Measurements from ENCODE around the gene CNFN.
A peak's percentile ranks its signal among the peaks of the same experiment; 100 is the strongest.

Gene CNFN

GRCh38 chr19:42389899-42390298 is at the start of gene CNFN:
CNFN (minus strand) TSS chr19:42390297; CDS start chr19:42389037, 1,260 bp downstream.
- DNase-seq (ENCODE audit: low spot score), result no peak

DNA sequence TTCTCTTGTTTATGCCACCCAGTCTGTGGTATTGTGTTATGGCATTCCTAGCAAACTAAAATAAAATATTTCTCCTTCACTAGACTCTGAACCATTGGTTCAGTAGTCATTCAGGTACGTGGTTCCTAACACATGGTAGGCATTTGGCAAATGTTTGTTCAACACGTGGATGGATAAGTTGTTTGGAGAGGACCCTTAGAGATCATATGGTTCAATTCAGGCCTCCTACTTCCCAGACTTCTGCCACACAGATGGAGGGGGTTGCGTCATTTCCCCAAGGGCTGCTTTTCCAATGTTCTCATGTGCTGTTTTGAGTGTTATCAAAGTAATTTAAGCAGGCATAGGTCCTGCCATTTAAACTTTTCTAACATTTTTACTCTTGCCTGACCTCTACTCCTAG is 45.9 kb upstream of the CNFN start:
- no peak for DNase-seq (ENCODE audit: low spot score)

GRCh38 chr19:42435316-42435715 is 45.2 kb upstream of the CNFN start:
- no peak for DNase-seq (ENCODE audit: low spot score)

- DNase-seq (ENCODE audit: low spot score), result peak; percentile 34
These were observed 43.6 kb upstream of the CNFN start for GRCh38 chr19:42433503-42434260.

- no peak for DNase-seq (ENCODE audit: low spot score)
These were observed 41.4 kb upstream of the CNFN start for GRCh38 chr19:42431486-42431885.

DNA sequence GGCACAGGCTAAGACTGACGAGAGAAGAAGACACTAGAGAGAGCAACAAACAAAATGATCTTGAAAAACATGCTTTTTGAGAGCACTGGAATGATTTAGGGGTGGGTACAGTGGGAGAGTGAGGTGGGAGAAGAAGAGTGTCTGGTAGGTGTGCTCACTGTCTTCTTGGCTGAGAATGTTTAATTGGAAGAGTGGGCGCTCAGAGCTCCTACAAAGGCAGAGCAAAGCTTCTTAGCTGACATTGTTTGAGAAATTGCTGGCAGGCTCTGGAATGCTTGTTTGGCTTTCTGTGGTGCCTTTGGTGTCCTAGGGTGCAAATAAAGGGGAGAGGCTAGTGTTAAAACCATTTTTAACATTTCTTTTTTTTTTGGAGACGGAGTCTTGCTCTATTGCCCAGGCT is 38.6 kb upstream of the CNFN start:
- no peak for DNase-seq (ENCODE audit: low spot score)

- peak; percentile 35 for DNase-seq (ENCODE audit: low spot score)
These were observed 37.2 kb upstream of the CNFN start, which contains the start of gene LIPE for GRCh38 chr19:42427313-42427712. LIPE (minus strand) TSS chr19:42427388; CDS start chr19:42427149, 239 bp downstream.

DNA sequence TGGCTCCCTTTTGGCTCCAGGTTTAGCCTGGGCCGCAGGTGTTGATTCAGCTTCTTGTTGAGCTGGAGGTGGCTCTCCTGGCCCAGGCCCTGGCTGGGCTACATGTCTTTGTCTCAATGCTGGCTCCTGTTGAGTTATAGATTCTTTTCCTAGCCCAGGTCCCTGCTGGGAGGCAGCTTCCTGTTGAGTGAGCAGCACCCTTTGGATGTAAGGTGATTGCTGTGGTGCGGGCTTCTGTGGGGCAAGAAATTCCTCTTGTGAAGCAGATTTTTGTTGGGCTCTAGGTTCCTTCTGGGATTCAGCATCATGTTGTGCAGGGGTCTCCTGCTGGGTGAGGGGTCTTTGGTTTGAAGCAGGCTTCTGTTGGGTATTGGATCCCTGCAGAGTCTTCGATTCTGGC is 36.5 kb upstream of the CNFN start:
- DNase-seq (ENCODE audit: low spot score), result no peak

GRCh38 chr19:42424712-42425131 is 34.6 kb upstream of the CNFN start:
- DNase-seq (ENCODE audit: low spot score), result peak; percentile 6

GRCh38 chr19:42424345-42424707 is 34.2 kb upstream of the CNFN start:
- DNase-seq (ENCODE audit: low spot score), result no peak

- peak; percentile 97 for DNase-seq (ENCODE audit: low spot score)
These were observed 33.6 kb upstream of the CNFN start for GRCh38 chr19:42423462-42424344.

GRCh38 chr19:42422901-42423461 is 32.9 kb upstream of the CNFN start:
- DNase-seq (ENCODE audit: low spot score), result no peak

DNA sequence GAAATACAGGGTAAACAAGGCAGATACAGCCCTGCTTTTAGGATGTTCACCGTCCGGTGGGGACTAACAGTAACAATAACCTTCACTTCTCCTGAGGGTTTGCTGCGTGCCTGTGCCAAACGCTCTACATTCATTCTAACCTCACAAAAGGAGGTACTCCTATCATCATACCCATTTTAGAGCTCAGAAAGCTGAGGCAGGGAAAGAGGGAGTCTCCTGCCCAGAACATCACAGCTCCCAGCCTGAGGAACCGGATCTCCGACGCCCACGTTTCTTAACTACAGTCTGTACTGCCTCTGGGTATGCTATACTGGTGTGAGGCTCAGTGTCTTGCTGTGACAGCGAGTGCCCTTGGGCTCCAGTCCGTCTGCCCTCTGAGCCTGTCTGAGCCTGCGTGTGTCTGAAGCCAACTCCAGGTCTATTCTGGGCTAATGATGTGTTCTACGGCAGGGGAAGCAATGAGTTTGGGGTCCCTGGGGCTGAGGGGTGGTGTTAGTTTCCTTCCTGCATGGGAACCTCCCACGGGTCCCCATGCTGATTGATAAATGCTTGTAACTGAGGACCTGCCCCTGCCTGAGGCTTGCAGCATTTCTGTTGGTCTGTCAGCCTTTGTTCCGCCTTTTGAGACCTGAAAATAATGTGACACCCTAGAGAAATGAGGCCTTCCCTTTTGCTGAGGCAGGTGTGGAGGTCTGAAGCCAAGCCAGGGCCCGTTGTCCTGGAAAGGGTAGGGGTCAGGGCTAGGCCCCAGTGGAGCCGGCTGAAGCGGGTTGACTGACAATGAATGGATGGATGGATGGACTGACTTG is 32.2 kb upstream of the CNFN start:
- DNase-seq (ENCODE audit: low spot score), result peak; percentile 9

DNA sequence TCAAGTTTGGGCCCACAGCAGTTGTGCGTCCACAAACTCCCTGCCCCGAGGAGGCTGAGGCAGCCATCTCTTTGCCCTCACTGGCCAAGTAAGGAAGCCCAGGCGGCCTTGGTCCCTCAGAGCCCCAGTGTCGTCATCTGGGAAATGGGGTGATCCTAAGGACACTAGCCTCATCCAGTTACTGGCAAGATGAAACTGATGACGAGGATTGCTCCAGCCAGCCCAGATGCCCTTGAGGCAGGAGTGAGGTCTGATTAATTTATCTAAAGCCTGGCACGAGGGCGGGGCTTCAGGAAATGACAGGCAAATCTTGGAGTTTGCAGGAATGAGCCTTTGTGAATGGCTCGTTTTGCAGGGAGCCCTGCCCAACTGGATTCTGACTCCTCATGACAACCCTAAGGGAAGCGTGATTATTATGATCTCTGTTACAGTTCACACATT is 31.5 kb upstream of the CNFN start:
- peak; percentile 16 for DNase-seq (ENCODE audit: low spot score)

DNA sequence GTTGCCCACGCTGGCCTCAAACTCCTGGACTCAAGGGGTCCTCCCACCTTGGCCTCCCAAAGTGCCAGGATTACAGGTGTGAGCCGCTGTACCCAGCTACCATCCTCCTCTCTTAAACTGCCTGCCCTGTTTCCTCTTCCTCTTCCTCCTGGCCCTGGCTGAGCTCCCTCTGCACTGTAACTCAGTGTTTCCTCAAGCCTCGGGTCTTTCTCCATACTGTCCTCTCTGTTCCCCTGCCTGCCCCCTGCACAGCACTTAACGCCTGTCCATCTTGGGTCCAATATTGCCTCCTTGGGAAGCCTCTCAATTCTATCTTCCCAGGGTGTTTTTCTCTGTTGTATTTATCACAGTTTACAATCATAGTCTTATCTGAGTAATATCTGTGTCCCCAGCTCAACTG is 31.0 kb upstream of the CNFN start:
- no peak for DNase-seq (ENCODE audit: low spot score)

GRCh38 chr19:42420055-42420544 is 30.0 kb upstream of the CNFN start:
- DNase-seq (ENCODE audit: low spot score), result peak; percentile 70

DNA sequence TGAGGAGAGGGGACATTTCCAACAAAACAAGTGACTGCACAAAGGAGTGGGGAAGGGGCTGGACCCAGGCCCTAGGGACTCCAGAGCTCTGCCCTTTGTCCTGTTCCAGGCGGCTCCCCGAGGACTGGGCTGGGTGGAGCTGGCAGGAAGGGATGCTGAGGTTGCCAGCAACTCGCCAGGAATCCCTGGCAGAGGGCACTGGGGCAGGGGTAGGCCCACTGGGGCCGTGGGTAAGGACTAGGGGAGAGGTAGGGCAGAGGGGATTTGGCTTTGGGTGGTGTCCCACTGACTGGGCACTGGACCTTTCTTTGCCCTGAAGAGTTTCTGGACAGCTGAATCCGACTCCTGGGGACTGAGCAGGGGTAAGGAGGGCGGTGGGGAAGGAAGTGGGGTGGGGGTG is 29.2 kb upstream of the CNFN start:
- DNase-seq (ENCODE audit: low spot score), result no peak

DNA sequence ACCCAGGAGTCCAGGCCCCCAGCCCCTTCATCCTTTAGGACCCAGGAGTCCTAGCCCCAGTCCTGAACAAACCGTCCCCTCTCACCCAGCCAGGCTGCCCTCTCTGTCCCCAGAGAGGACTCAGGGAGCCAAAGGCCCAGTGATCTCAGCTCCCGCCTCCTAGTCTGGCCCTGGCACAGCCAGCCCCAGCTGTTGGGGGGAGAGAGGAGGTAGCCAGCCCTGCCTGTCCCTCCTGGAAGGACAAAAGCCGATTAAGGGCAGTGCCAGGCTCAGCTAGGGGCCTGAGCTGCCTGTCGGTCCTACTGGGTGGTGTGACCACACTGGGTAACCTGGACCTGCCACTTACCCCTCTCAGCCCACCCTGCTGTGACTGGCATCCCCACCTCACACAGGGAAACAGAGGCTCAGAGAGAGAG is 22.6 kb upstream of the CNFN start:
- DNase-seq (ENCODE audit: low spot score), result no peak

DNA sequence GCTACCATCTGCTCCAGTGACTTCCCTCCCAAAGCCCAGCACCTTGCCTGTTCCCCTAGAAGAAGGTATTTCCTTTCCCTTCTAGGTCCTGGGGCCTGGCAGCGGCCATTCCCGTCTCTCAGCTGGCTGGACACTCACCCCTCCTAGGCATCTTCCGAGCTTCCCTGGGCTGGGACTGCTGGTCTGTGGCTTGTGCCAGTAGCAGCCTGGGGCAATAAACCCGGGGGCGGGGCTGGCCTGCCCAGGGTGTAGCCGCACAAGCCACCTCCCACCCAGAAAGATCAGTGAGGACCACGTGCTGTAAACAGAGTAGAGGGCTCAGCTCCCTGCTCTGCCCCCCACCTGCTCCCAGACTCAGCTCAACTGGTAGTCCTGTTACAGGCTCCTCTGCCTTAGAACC is 22.1 kb upstream of the CNFN start:
- peak; percentile 43 for DNase-seq (ENCODE audit: low spot score)

DNA sequence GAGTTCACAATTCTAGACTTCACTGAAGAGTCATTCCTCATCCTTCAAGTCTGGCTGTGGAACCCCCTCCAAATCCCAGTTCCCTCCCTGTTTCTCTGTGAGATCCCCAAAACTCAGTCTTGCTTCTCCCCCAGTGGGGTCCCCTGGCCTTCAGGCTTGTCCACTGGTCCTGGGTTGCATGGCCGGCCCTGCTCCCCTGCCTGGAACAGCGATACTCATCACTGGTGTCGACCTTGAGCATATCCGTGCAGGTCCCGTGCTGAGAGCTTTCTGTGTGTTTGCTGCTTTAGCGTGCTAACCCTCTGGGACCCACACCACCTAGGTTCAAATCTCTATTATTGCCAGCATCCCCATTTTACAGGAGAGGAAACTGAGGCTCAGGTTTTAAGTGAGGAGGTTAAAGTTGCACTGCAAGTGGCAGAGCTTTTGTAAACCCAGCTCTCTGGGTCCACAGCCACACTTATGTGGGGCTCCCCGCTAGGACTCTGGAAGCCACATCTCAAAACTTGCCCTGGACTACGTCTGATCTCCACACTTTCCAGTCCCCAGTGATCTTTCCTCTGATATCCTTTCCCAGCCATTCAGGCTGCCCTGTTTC is 21.6 kb upstream of the CNFN start:
- DNase-seq (ENCODE audit: low spot score), result no peak

DNA sequence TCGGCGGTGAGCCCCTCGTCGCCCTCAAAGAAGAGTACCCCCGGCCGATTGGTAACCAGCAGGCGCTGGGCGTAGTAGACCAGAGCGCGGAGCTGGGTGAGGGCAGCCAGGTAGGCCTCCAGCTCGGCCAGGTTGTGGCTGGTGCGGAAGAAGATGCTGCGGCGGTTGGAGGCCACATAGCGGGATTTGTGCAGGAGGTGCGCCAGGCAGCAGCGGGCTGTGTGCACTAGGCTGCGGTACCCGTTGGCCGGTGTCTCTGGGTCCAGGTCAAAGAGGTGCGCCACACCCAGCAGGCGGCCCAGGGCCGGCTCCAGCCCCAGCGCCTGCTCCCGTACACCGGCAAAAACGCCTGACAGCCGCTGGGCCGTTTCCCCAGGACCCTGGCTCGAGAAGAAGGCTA is 20.3 kb upstream of the CNFN start:
- no peak for DNase-seq (ENCODE audit: low spot score)
